ENCODE measurements around the gene KNDC1. TPM values are rescaled to one million over a fixed set of nuclear protein-coding genes. Genes with fewer than 3 reads are reported as not detected.

KNDC1 gene
- total and polyA plus RNA-seq, 8 donors: 0.05 to 1.7 (median 0.58) TPM; not detected in 1

DNA sequence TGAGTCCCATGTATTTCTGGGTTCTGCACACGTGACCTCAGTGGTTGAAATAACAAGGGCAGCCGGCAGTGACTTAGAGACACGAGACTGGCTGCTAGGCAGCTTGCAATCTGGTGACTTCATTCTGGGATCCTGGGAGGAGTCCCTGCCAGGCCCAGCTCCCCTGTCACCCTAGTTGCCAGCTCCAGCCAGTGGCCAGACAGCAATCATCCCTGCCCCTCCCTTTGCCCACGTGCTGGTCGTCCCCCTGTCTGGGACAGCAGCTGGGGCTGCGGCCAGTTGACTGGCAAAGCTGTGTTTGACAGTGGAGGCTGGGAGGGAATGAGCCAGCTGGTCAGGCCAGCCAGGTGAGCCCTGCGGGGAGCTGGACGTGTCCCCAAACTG, 42.3 kb upstream of the KNDC1 start:
- WGBS, 5 donors: 47 to 78% (median 64%) methylated on average over 3 to 8 of the region's 8 CpGs
- H3K9me3 ChIP-seq: peaks cover 0 to 18% (median 11%) of the 10 kb centered on the region in 4 donors
- TF ChIP-seq POLR2AphosphoS5 (IDR thresholded peaks at IDR 0.05) (no peak), POLR2A (IDR thresholded peaks at IDR 0.05) (no peak), EP300 (IDR thresholded peaks at IDR 0.05) (no peak)
- TF ChIP-seq, protein P1, sequence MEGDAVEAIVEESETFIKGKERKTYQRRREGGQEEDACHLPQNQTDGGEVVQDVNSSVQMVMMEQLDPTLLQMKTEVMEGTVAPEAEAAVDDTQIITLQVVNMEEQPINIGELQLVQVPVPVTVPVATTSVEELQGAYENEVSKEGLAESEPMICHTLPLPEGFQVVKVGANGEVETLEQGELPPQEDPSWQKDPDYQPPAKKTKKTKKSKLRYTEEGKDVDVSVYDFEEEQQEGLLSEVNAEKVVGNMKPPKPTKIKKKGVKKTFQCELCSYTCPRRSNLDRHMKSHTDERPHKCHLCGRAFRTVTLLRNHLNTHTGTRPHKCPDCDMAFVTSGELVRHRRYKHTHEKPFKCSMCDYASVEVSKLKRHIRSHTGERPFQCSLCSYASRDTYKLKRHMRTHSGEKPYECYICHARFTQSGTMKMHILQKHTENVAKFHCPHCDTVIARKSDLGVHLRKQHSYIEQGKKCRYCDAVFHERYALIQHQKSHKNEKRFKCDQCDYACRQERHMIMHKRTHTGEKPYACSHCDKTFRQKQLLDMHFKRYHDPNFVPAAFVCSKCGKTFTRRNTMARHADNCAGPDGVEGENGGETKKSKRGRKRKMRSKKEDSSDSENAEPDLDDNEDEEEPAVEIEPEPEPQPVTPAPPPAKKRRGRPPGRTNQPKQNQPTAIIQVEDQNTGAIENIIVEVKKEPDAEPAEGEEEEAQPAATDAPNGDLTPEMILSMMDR (IDR thresholded peaks at IDR 0.05): no peak
- H3K27me3 ChIP-seq: peaks cover 0 to 35% (median 3%) of the 10 kb centered on the region in 3 donors
- no peak overlapping the region for H3K27ac ChIP-seq
- intact Hi-C loops (cut with DNase I; ENCODE audit: low total_unique reads): no loop called here
- no peaks in the 10 kb centered on the region for H3K36me3 ChIP-seq
- H3K4me1 ChIP-seq: no peaks in the 10 kb centered on the region
- DNase-seq: no peak
- H3K4me3 ChIP-seq: no peak overlapping the region

GRCh38 chr10:133121479-133121878, 38.5 kb upstream of the KNDC1 start:
- no peak for TF ChIP-seq POLR2A (IDR thresholded peaks at IDR 0.05)
- TF ChIP-seq, protein P1 (IDR thresholded peaks at IDR 0.05): no peak
- no peak for TF ChIP-seq POLR2AphosphoS5 (IDR thresholded peaks at IDR 0.05)
- TF ChIP-seq EP300 (IDR thresholded peaks at IDR 0.05): no peak
- intact Hi-C loops (cut with DNase I; ENCODE audit: low total_unique reads): loop anchor here (10.0 kb wide), 1 partner anchor 187 kb away; no protein-coding TSS in a partner anchor
- 86 to 99% (median 90%) methylated on average over 6 to 8 of the region's 8 CpGs for WGBS, 5 donors
- Histone ChIP-seq H3K4me3 (no peak overlapping the region), H3K27ac (no peak overlapping the region), H3K4me1 (peaks cover 0 to 6% (median 0%) of the 10 kb centered on the region in 4 donors), H3K9me3 (peaks cover 0 to 18% (median 11%) of the 10 kb centered on the region in 4 donors), H3K27me3 (peaks cover 0 to 54% (median 18%) of the 10 kb centered on the region in 3 donors), H3K36me3 (no peaks in the 10 kb centered on the region)
- no peak for DNase-seq

- Histone ChIP-seq H3K9me3 (peaks cover 0 to 18% (median 11%) of the 10 kb centered on the region in 4 donors), H3K27me3 (peaks cover 0 to 54% (median 20%) of the 10 kb centered on the region in 3 donors), H3K27ac (no peak overlapping the region), H3K4me3 (no peak overlapping the region), H3K4me1 (peaks cover 0 to 6% (median 0%) of the 10 kb centered on the region in 4 donors), H3K36me3 (no peaks in the 10 kb centered on the region)
- WGBS, 5 donors: 74 to 81% (median 80%) methylated on average over 27 to 33 of the region's 33 CpGs
- no peak for TF ChIP-seq POLR2AphosphoS5 (IDR thresholded peaks at IDR 0.05)
- no peak for TF ChIP-seq EP300 (IDR thresholded peaks at IDR 0.05)
- TF ChIP-seq, protein P1 (IDR thresholded peaks at IDR 0.05): no peak
- no peak for TF ChIP-seq POLR2A (IDR thresholded peaks at IDR 0.05)
- intact Hi-C loops (cut with DNase I; ENCODE audit: low total_unique reads): loop anchor here (10.0 kb wide), 1 partner anchor 188 kb away; no protein-coding TSS in a partner anchor
- no peak for DNase-seq
Measured at GRCh38 chr10:133122171-133122935, 37.7 kb upstream of the KNDC1 start.

GRCh38 chr10:133123050-133123745, 36.8 kb upstream of the KNDC1 start:
- TF ChIP-seq POLR2AphosphoS5 (IDR thresholded peaks at IDR 0.05): no peak
- TF ChIP-seq POLR2A (IDR thresholded peaks at IDR 0.05): no peak
- TF ChIP-seq, protein P1 (IDR thresholded peaks at IDR 0.05): no peak
- Histone ChIP-seq H3K4me1 (peaks cover 0 to 6% (median 0%) of the 10 kb centered on the region in 4 donors), H3K4me3 (no peak overlapping the region), H3K27me3 (peaks cover 0 to 53% (median 20%) of the 10 kb centered on the region in 3 donors), H3K9me3 (peaks cover 0 to 17% (median 10%) of the 10 kb centered on the region in 4 donors), H3K27ac (no peak overlapping the region), H3K36me3 (no peaks in the 10 kb centered on the region)
- WGBS, 5 donors: 71 to 77% (median 76%) methylated on average over 35 to 39 of the region's 39 CpGs
- intact Hi-C loops (cut with DNase I; ENCODE audit: low total_unique reads): loop anchor here (10.0 kb wide), 1 partner anchor 188 kb away; no protein-coding TSS in a partner anchor
- no peak for DNase-seq
